Daoy (cell line): Measurements from ENCODE around the gene HOXB4. TPM values are rescaled to one million over a fixed set of nuclear protein-coding genes. Genes with fewer than 3 reads are reported as not detected.

Source experiments
- DNase-seq: peaks from one replicate; pipeline ENCODE4 v3.0.0-alpha.2; 2015; ENCODE audit warnings: low read depth
- total RNA-seq: library from RNA; depleted of rRNA; stranded (reverse); fragments of >200 nt; shearing (Covaris generic); gene quantifications from 2 replicates; pipeline ENCODE4 v1.2.3, GENCODE V29; 2014

The HOXB4 gene
- total RNA-seq, 1 experiment from 2014 or later, result 2.5 TPM

DNA sequence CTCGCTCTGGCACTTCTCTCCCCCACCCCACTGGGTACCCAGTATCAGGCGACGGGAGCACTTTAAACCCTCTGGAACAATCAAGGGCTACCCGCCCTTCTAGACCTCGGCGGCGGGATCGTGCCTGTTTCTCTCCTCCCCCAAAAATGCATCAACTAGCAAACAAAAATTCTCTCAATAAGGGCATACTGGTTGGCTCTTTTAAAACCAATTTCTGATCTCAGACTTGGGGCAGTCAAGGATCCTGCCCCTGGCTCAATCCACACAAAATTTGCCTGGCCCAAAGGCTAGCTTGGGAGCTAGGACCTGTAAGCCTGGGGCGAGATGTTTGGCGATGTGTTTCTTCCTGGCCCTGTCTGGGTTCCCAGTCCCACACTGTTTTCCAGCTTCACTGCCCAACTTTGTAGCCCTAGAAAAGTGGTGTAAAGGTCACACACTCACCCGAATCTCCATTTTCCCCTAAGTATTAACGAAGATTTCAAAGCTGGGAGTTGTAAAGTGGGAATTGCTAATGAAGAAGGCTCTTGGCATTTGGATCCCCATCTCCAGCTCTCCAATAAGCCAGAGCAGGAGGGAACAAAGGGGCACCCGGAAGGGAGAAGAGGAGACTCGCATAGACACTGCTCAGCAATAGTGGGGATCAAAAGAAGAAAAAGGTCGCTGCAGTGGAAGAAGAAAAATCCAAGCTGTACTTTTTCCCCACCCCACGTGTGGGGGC, 18.9 kb downstream of the HOXB4 start:
- no peak for DNase-seq

DNA sequence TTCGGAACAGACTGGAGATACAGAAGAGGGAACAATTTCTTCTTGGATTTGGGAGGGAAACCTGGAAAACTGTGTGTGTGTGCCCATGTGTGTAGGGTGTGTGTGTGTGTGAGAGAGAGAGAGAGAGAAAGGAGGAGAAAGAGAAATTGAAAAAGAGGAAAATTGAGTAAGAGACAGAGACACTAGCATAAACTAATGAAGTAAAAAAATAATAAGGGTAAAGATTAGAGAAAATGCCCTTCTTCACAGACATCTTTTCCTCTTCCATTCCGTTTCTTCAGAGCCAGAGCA, 19.4 kb downstream of the HOXB4 start:
- no peak for DNase-seq

DNA sequence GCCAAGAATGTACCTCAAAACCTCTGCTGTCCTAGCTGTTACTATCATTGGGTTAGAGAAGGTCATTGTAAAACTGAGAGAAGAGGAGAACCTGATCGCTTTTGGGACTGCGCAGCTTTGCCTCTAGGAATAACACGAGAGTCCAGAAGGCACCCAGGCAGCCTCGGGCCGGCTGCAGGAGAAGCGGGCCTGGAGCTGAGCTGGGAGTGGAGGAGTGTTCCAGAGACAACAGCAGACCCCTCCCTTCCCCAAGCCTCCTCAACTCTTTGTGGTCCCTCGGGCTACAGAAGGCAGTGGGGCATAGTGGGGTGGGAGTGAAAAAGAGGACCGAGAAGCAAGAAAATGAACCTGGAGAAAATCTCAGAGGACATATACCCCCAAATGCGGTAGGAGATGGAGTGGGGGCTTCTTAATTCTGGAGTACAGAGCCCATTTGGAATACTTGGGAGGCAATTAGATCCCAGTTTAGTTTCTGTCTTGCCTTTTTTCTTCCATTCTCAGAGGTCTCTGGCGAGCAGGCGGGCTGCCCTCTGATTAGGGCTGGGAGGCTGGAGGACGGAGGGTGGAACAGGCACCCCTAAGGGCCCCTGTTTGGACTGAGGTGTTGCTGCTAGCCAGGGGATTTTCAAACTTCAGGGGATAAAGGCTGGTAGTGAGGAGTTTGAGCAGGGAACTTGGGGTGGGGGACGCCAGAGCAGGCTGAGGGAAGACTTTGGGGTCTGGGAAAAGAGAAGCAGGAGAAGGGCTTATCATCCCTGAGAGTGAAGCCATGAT, 19.9 kb downstream of the HOXB4 start:
- DNase-seq, result no peak

DNA sequence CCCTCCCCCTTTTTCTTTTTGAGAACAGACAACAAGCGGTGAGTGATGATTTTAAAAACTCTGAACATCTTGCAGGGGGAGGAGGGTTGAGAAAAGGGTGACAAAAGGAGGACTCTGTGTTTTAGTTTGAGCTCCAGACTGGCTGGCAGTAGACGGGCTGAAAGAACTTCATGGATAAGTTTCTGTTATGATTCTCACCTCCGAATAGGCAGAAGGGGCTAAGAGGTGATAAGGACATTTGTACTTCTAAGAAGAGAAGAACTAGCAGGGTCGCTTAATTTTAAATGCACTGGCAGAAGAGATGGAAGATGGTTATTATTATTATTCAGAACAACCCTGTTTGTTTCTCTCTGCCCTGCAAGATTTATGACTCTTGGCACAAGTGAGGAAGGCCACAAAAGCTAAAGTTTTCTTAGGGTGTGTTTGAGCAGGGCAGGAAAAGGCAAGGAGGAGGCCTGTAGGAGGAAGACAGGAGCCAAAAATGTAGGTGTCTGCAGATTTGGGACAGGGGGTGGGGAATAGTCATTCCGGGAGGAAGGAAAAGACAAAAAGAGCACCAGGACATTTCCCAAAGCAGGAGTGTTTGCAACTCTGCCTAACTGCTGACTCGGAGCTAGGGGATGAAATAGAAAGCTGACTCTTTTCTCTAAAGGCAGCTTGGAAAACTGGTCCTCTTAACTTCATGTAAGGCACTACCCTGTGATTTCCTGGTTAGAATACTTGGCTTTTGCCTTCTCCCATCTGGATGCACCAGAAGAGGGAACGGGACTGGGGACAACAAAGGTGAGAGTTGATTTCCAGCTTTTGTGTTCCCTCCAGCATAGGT, 21.4 kb downstream of the HOXB4 start:
- DNase-seq, result no peak

DNA sequence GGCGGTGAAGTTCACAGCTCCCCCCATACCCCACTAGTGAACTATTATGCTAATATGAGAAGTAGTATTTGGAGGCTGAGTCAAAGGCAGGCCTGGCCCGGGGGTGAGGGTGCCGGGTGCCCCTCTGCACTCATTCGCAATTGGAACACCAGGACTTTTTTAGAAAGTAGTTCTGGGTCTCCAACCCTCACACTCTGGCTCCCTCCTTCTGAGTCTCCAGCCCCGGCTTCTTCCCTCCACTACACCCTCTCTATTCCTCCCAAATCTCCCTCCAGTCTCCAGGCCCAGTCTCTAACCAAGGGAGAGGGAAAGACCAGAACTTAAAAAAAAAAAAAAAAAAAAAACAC, 21.9 kb downstream of the HOXB4 start:
- DNase-seq, result no peak

DNA sequence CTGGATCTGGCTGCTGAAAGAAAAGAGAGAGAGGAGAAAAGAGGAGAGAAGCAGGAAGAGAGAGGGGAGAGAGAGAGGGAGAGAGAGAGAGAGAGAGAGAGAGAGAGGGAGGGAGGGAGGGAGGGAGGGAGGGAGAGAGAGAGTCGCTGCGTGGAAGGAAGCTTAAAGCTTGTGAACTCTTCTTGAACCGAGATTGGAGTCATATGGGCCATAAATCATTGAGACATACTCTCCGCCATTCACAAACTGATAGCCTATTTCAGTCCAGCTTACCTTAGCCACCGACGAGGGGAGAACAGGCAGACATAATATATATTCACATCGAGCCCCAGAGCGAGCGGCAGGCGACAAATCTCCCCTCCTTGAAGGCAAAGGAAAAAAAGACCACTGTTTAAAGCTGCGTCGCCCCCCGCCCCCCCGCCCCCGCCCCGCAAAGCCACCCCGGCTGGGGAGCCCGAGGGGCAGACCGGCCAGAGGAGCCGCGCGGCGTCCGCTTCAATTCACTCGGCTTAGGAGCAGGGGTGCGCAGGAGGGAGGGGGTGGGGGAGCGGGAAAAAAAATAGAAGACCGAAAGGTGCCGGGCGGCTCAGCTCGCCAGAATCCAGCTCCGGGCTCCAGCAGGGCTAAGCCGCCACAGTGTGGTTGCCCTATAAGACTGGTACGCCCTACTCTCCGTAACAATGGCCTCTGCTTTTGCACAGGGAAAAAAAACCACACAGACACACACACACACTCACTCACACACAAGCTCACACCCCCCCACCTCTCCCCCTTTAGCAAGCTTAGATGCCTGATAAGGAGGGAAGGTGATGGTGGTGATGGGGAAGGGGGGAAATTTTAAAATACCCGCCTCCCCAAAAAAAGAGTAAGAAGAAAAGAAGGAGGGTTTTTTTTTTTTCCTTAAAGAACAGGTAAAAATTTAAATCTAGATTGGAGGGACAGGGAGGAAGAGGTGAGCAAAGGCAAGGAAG, 22.6 kb downstream of the HOXB4 start:
- DNase-seq, result peak; percentile 36

DNA sequence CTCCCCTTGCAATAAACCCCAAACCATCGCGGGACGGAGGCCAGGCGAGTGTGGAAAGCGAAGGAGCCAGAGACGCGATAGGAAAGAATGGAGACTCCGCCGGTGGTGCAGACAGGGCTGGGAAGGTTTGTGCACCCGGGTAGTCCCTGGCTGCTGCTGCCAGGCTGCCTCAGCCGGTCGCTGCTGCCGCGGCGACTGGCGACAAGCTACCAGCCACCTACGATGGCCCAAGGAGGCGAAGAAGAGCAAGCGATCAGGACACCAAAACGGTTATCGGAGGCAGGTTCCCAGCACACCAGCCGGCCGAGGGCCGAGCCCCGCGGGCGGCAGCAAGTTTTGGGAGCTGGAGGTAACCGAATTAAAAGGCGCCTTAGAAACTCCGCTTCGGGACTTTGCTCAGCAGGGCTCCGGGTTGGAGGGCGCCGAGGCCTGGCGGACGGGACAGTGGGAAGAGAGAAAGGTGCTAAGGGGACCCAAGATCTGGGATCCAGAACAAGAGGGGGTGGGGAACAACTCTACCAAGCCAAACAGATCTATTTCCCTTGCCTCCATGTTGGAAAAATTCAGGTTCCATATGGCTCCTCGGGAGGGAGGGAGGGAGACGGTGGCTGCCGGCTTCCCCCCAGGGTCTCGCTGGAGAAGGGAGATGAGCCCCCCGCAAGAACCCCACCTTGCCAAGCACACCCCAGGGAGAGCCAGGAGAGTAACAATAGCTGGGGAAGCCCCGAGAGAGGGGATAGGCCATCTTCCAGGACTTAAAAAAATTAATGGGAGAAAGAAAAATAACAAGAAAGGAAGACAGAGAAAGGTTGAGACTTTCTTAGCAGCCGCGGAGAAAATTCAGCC, 23.5 kb downstream of the HOXB4 start:
- DNase-seq, result no peak

DNA sequence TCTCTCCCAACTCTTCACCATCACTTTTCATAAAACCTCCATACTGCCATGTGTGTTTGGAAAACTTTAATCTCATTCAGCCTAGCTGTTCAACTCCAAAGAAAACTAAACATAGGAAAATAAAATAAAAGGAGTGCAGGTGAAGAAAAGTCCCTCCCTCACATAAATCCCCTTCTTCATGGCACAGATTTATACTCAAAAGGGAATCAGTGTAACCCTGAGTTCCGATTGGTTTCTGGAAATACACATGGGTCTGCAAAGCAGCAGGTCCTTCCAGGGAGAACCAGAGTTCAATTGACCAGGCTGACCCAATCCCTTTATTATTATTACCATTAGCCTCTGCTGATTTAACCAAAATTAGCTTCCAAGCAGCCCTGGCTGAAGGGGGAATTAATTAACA, 24.3 kb downstream of the HOXB4 start:
- DNase-seq, result no peak

DNA sequence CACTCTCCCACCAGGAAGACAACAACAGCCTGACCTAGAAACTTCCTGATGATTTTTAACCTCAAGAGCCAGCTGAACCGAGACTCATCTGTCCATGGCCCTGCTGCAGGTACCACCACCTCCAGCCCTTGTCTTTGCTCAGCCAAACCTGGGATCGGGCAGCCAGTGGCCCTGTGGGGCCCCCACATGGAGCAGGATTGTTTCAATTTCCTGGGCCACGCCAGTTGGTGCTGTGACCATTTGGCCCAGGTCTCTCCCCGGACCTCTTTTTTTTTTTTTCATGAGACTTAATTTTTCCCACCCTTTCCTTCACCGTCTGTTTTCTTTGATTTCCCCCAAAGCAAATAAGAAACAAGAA, 25.0 kb downstream of the HOXB4 start:
- no peak for DNase-seq

DNA sequence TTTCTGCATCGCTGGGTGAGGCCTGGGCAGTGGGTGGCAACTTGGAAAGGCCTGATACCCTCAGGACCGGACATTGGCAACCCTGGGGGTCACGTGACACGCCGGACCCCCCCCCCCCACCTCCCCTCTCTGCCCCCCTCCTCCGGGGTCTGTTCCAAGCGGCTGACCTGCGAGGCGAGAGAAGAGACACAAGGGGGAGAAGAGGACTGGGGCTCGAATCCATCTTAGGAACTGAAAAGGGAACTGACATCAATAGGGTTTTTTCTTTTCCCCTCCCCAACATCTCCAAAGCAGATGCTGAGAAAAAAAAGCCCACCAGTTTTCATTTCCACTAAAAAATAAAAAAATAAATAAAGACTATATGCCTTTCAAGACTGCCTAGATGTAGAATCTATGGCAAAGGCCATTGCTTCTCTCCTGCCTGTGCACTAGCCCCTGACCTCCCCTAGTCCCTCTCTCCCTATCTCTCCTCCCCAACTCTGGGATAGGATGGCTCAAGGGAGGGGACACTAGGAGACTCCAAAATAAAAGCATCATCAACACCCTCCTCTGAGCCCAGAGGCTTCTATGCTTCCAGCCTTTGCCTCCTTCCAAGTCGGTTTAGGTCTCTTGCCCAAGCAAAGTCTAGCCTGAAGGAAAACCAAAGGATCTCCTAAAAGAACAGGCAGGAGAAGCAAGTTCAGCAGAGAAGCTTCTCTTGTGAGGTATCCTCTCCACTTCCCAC, 25.5 kb downstream of the HOXB4 start:
- no peak for DNase-seq

DNA sequence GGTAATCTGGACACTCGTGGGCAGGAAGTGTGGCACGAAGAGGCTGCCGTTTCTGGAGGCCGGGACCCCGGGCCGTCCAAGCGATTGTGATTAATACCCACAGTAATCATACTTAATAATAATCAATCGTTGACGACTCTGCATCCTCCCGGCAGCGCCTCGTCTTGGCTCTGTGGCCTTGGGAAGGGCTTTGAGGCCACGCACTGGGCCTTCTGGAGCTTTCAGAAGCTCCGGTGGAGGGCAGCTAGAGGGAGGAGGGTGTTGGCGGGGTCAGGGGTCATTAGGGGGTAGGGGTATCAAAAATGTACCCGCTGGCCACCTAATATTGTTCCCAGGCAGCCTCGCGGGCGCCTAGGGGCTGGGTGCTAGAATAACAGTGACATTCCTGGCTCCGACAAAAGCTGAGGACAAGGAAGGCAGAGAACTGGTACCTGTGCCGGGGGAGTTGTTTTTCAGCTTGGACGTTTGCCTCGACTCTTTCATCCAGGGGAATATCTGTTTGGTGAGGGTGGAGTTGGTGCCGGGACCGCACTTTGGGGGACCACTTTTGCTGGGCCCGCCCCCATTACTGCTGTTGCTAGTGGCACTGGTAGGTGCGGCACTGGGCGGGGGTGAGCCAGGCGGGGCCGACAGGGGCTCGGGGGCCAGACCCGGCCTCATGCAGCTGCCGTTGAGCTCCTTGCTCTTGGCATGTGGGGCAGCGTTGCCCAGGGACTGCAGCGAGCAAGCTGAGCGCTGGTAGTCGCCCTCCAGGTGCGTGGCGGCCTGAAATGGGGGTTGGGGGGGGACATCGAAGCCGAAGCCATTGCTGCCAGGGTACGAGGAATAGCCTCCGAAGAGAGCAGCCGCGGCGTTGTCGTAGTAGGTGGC, 26.3 kb downstream of the HOXB4 start:
- no peak for DNase-seq

DNA sequence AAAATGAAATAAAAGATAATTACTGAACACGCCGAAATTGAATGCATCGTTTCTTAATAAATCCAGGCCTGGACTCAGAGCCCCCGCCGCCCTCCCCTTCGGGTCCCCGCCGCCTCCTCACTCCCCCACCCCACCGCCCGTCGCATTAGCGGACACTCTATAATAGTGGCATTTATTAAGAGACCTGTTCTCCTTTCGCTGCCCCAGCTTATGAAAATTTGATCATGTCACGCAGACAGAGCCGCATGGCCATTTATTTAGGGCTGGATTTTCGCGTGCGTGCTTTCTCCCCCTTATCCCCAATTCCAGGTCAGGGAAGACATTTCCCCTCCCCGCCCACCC, 27.0 kb downstream of the HOXB4 start:
- DNase-seq, result no peak

DNA sequence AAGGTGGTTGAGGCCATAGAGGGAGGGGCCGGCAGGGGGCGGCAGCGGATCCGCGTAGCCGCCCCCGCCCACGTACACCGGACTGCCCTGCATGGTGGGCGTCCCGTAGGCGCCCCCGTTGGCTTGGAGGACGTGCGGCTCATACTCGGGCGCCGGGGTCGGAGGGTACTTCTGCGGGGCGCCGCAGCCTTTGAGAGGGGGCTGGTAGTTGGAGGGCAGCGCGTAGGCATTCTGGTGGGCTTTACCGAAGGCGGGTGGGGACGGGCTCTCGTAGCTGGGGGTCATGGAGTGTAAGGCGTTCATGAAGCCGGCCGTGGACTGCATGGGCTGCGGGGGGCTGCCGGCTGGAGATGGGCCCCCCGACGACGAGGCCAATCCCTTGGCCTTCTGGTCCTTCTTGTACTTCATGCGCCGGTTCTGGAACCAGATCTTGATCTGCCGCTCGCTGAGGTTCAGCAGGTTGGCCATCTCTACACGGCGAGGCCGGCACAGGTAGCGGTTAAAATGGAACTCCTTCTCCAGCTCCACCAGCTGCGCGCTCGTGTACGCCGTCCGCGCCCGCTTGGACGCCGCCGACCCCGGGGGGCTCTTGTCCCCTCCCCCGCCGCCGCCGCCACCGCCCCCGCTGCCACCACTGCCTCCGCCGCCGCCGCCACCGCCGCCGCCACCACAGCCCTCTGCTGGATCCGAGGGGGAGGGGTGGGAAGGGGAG, 27.5 kb downstream of the HOXB4 start:
- DNase-seq, result no peak

DNA sequence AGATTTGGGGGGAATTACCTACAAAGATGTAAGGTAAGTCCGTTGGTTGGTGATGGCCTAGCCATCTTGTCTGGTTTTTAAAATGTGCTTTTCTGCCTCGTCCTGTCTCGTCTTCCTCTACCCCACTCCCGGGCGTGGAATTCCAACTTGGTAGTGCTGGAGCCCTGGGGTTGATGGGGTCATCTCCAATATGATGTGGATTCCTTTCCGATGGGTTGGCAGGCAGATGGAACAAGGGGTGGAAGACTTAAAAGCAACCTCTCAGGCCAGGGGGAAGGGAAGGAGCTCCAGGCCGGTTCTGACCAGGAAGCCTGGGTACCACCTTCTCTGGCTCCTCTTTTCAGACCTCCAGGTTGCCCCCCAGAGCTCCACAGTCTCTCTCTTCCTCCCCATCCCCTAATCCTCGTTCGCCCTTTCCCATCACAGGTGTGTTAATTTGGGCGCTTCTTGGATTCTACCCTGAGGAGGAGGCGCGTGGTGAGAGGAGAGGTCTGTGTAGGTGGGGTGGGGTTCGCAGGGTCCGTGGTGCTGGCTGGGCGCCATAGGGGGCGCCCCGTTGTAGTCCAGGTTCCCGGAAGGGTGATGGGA, 28.1 kb downstream of the HOXB4 start:
- DNase-seq, result no peak

DNA sequence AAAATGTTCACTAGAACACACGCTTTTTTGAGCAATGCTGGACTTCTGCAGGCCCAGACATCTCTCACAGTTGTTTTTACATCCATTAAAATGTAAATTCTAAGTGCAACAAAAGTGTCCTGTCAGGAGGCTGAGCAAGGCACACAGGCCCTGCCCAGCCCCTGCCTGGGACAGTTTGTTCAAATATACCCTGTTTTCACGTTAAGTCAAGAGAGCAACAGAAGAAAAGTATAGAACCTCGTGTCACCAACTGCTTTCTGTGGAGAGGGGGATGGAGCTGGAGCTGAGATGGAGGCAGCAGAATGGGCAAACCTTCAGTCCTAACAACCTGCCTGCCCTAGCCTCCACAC, 28.9 kb downstream of the HOXB4 start:
- DNase-seq, result no peak

DNA sequence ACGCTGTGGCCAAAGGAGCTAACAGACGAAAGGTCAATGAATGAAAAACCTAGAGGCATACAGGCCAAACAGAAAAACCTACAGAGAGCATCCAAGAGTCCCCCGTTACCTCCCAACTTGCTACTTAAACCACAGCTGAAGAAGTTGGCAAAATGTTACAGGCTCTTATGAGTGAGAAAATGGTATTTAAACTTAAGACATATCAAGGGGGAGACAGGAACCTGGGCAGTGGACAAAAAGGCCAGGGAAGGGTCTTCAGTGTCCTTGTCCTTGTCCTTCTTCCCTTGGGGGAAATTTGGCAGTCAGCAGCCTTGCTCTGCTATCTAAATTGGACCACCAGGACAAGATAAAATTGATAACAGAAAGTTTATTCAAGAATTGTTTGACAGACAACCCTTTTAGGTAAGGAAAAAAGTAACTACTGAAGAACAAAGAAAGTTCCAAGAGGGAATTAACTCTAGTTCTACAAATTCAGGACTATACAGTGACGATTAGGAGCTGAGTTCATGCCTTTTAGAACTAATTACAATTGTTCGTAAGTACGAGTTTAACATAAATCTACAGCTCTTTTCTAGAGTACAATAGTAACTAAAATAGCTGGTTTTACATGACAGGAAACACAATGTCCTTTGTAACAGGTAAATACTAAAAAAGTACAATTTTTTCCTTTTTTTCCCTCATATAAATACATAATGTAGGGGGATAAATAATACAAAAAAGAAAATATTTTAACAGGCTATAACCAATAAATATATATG, 29.4 kb downstream of the HOXB4 start:
- DNase-seq, result no peak

DNA sequence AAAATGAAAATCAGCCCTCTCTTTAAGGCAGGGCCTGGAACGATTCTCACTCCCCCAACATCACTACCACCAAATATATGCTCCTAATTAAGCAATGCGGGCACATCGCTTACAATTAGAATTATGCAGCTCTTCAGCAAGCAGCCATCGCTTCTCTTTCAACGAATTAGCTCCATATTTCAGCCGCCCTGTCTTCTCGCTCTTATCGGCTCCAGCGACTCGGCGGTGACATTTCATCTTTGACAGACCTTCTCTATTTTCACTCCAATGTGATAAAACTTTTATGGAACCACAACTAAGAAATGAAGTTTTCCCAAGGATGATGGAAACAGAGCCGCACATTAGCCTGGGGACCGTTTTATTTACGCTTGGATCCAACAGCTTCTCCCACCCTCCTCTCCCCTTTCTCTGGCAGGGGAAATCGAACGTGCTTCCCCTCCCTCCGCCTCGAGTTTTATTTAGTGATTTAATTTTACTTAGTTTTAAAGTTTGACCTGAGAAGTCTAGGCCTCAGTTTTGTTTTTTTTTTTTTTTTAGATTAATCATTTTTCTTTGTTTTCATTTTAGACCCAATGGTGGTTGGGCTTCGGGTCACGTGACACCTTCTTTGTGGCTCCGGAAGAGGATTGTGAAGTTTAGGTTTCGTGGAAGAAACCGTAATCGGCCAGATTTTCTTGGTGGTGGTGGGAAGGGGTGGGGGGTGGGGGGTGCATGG, 30.2 kb downstream of the HOXB4 start:
- DNase-seq, result no peak
